ENCODE results near the gene TSPAN5.

The TSPAN5 gene

DNA sequence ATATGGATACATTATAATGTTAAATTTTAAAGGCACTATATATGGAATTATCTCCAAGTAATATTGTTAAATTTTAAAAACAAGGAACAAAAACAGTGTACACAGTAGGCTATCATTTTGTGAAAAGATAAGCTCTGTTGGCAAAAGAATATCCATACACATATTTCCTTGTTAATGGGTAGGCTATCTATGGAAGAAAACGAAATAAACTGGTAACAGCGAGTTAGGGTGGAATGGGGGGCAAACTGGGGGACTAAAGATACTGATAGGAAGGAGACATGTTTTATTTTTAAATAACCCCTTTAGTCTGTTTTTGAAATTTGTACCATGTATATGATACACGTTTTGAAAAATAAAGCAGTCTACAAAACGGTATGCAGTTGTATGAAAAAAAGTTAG lies 3.6 kb upstream of the TSPAN5 start (continued):
- TF ChIP-seq, protein P1, sequence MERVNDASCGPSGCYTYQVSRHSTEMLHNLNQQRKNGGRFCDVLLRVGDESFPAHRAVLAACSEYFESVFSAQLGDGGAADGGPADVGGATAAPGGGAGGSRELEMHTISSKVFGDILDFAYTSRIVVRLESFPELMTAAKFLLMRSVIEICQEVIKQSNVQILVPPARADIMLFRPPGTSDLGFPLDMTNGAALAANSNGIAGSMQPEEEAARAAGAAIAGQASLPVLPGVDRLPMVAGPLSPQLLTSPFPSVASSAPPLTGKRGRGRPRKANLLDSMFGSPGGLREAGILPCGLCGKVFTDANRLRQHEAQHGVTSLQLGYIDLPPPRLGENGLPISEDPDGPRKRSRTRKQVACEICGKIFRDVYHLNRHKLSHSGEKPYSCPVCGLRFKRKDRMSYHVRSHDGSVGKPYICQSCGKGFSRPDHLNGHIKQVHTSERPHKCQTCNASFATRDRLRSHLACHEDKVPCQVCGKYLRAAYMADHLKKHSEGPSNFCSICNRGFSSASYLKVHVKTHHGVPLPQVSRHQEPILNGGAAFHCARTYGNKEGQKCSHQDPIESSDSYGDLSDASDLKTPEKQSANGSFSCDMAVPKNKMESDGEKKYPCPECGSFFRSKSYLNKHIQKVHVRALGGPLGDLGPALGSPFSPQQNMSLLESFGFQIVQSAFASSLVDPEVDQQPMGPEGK (tag by site-specific recombination; IDR thresholded peaks at IDR 0.05), result no peak
- no peak for TF ChIP-seq ZNF830 (tag by site-specific recombination; IDR thresholded peaks at IDR 0.05; ENCODE audit: low read depth)

DNA sequence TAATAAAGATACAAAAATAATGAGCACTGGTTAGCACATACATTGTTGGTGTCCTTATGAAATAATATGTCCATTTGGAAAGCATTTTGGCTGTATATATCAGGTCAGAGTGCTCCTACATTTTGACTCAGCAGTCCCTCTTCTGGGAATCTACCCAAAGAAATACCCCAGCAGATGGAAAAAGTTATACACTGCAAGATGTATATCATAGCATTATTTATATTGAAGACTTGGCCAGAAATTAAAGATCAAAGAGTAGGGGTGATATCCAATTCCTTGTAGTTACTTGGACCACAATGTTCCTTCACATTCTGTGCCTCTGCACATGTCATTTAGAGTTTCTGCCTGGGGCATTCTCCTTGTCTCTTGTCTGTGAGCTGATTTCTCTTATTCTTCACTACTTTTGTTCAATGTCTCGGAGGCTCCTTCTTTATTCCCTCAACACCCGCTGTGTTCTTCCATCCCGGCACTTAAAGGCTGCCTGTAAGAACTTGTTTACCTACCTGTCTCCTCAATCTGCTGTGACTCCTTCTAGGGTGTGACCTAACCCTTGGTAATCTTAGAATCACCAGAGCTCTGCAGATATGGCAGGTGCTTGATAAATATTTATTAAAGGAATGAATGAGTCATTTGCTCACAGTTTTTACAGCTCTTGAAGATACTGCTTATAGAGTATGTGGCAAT lies 3.1 kb upstream of the TSPAN5 start:
- ChIA-PET POLR2A (no interaction called here), CTCF (interaction anchor here (1.9 kb wide), 1 partner anchor 194 kb away, joined by 4 read pairs; no protein-coding TSS in a partner anchor)
- no peak overlapping the region for H3K27ac ChIP-seq (ENCODE audit: extremely low read depth, low read depth, low read length)
- H3K36me3 ChIP-seq (ENCODE audit: control insufficient read depth in 2 of 2, insufficient read depth in 1 of 2, low read length in 2 of 2), result no peaks in the 10 kb centered on the region
- H3K9me3 ChIP-seq (ENCODE audit: control insufficient read depth, insufficient read depth, low read depth, low read length), result no peaks in the 10 kb centered on the region
- H3K4me3 ChIP-seq (ENCODE audit: low read depth, low read length), result no peak overlapping the region
- H3K4me1 ChIP-seq (ENCODE audit: control insufficient read depth, insufficient read depth, low read length), result no peaks in the 10 kb centered on the region
- TF ChIP-seq FEZF1 (tag by site-specific recombination; IDR thresholded peaks at IDR 0.05) (no peak), ZNF529 (tag by site-specific recombination; IDR thresholded peaks at IDR 0.05; ENCODE audit: insufficient replicate concordance) (no peak), ZNF776 (tag by site-specific recombination; IDR thresholded peaks at IDR 0.05; ENCODE audit: borderline replicate concordance) (no peak), ZNF274 (IDR thresholded peaks at IDR 0.05; ENCODE audit: low read length) (no peak), ZNF274 (tag by site-specific recombination; IDR thresholded peaks at IDR 0.05; ENCODE audit: borderline replicate concordance) (no peak), ZNF549 (tag by site-specific recombination; IDR thresholded peaks at IDR 0.05) (no peak), SCRT1 (tag by site-specific recombination; IDR thresholded peaks at IDR 0.05; ENCODE audit: borderline replicate concordance) (no peak), HOXA7 (CRISPR knock-in tag; IDR thresholded peaks at IDR 0.05; ENCODE audit: borderline replicate concordance) (no peak), ZEB2 (tag by site-specific recombination; IDR thresholded peaks at IDR 0.05) (no peak), KLF10 (tag by site-specific recombination; IDR thresholded peaks at IDR 0.05) (no peak), ZNF585B (tag by site-specific recombination; IDR thresholded peaks at IDR 0.05) (no peak), ZNF777 (tag by site-specific recombination; IDR thresholded peaks at IDR 0.05; ENCODE audit: borderline replicate concordance) (no peak)
- TF ChIP-seq, protein P2, sequence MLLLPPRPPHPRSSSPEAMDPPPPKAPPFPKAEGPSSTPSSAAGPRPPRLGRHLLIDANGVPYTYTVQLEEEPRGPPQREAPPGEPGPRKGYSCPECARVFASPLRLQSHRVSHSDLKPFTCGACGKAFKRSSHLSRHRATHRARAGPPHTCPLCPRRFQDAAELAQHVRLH (tag by site-specific recombination; IDR thresholded peaks at IDR 0.05), result no peak
- TF ChIP-seq, protein P3, sequence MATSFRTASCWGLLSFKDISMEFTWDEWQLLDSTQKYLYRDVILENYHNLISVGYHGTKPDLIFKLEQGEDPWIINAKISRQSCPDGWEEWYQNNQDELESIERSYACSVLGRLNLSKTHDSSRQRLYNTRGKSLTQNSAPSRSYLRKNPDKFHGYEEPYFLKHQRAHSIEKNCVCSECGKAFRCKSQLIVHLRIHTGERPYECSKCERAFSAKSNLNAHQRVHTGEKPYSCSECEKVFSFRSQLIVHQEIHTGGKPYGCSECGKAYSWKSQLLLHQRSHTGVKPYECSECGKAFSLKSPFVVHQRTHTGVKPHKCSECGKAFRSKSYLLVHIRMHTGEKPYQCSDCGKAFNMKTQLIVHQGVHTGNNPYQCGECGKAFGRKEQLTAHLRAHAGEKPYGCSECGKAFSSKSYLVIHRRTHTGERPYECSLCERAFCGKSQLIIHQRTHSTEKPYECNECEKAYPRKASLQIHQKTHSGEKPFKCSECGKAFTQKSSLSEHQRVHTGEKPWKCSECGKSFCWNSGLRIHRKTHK (tag by site-specific recombination; IDR thresholded peaks at IDR 0.05), result no peak
- TF ChIP-seq, protein P4, sequence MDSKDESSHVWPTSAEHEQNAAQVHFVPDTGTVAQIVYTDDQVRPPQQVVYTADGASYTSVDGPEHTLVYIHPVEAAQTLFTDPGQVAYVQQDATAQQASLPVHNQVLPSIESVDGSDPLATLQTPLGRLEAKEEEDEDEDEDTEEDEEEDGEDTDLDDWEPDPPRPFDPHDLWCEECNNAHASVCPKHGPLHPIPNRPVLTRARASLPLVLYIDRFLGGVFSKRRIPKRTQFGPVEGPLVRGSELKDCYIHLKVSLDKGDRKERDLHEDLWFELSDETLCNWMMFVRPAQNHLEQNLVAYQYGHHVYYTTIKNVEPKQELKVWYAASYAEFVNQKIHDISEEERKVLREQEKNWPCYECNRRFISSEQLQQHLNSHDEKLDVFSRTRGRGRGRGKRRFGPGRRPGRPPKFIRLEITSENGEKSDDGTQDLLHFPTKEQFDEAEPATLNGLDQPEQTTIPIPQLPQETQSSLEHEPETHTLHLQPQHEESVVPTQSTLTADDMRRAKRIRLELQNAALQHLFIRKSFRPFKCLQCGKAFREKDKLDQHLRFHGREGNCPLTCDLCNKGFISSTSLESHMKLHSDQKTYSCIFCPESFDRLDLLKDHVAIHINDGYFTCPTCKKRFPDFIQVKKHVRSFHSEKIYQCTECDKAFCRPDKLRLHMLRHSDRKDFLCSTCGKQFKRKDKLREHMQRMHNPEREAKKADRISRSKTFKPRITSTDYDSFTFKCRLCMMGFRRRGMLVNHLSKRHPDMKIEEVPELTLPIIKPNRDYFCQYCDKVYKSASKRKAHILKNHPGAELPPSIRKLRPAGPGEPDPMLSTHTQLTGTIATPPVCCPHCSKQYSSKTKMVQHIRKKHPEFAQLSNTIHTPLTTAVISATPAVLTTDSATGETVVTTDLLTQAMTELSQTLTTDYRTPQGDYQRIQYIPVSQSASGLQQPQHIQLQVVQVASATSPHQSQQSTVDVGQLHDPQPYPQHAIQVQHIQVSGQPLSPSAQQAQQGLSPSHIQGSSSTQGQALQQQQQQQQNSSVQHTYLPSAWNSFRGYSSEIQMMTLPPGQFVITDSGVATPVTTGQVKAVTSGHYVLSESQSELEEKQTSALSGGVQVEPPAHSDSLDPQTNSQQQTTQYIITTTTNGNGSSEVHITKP (tag by site-specific recombination; IDR thresholded peaks at IDR 0.05), result peak; percentile 76
- TF ChIP-seq, protein P5, sequence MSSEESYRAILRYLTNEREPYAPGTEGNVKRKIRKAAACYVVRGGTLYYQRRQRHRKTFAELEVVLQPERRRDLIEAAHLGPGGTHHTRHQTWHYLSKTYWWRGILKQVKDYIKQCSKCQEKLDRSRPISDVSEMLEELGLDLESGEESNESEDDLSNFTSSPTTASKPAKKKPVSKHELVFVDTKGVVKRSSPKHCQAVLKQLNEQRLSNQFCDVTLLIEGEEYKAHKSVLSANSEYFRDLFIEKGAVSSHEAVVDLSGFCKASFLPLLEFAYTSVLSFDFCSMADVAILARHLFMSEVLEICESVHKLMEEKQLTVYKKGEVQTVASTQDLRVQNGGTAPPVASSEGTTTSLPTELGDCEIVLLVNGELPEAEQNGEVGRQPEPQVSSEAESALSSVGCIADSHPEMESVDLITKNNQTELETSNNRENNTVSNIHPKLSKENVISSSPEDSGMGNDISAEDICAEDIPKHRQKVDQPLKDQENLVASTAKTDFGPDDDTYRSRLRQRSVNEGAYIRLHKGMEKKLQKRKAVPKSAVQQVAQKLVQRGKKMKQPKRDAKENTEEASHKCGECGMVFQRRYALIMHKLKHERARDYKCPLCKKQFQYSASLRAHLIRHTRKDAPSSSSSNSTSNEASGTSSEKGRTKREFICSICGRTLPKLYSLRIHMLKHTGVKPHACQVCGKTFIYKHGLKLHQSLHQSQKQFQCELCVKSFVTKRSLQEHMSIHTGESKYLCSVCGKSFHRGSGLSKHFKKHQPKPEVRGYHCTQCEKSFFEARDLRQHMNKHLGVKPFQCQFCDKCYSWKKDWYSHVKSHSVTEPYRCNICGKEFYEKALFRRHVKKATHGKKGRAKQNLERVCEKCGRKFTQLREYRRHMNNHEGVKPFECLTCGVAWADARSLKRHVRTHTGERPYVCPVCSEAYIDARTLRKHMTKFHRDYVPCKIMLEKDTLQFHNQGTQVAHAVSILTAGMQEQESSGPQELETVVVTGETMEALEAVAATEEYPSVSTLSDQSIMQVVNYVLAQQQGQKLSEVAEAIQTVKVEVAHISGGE (tag by site-specific recombination; conservative IDR thresholded peaks at IDR 0.05; ENCODE audit: low read depth), result no peak
- TF ChIP-seq, protein P6, sequence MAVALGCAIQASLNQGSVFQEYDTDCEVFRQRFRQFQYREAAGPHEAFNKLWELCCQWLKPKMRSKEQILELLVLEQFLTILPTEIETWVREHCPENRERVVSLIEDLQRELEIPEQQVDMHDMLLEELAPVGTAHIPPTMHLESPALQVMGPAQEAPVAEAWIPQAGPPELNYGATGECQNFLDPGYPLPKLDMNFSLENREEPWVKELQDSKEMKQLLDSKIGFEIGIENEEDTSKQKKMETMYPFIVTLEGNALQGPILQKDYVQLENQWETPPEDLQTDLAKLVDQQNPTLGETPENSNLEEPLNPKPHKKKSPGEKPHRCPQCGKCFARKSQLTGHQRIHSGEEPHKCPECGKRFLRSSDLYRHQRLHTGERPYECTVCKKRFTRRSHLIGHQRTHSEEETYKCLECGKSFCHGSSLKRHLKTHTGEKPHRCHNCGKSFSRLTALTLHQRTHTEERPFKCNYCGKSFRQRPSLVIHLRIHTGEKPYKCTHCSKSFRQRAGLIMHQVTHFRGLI (tag by site-specific recombination; IDR thresholded peaks at IDR 0.05), result no peak
- TF ChIP-seq, protein P7, sequence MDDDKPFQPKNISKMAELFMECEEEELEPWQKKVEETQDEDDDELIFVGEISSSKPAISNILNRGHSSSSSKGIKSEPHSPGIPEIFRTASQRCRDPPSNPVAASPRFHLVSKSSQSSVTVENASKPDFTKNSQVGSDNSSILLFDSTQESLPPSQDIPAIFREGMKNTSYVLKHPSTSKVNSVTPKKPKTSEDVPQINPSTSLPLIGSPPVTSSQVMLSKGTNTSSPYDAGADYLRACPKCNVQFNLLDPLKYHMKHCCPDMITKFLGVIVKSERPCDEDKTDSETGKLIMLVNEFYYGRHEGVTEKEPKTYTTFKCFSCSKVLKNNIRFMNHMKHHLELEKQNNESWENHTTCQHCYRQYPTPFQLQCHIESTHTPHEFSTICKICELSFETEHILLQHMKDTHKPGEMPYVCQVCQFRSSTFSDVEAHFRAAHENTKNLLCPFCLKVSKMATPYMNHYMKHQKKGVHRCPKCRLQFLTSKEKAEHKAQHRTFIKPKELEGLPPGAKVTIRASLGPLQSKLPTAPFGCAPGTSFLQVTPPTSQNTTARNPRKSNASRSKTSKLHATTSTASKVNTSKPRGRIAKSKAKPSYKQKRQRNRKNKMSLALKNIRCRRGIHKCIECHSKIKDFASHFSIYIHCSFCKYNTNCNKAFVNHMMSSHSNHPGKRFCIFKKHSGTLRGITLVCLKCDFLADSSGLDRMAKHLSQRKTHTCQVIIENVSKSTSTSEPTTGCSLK (tag by site-specific recombination; IDR thresholded peaks at IDR 0.05), result no peak

All from HEK293 (cell line).